K562 (cell line): ENCODE measurements around the gene C3AR1. TPM values are rescaled to one million over a fixed set of nuclear protein-coding genes. Genes with fewer than 3 reads are reported as not detected.

Source experiments
- ATAC-seq: fragments of 200-7000 bp; cut with Tn5 transposase; 3 replicates; pipeline ENCODE4 v1.9.1; 2020; ENCODE audit warnings: moderate library complexity
- BruUV-seq: library from RNA; stranded (reverse); fragments of 400-500 nt; replicated peaks from 2 replicates; lab custom pipeline; 2021; lab: Mats Ljungman, UMichigan
- CTCF ChIA-PET: fragments of 300-600 bp; formaldehyde crosslinking; extraction: SDS; loops from one replicate; lab custom pipeline; 2021; ENCODE audit warnings: low intra/inter-chr PET ratio; lab: Yijun Ruan, JAX
- POLR2A ChIA-PET: fragments of 300-600, 350-650 bp; sonication (Branson Sonifier 250); formaldehyde crosslinking; extraction: SDS; loops from one replicate; lab custom pipeline; 2021; ENCODE audit warnings: antibody characterized with exemption, inconsistent platforms; lab: Yijun Ruan, JAX
- DNase-seq, 4 experiments: peaks; one replicate each; pipeline versions ENCODE4 v3.0.0 to v3.0.0-alpha.2; 2011 to 2018; ENCODE audit warnings: low spot score in 3 of 4, mixed read lengths in 3 of 4; ENCODE audit errors: extremely low read depth in 1 of 4
- FAIRE-seq: peaks from 2 replicates; lab custom pipeline; 2011; peaks lifted over from hg19 to GRCh38; lab: Jason Lieb, UNC
- H2AFZ ChIP-seq: 2 replicates; pipeline ENCODE4 v1.6.0; 2011; ENCODE audit warnings: low read depth, low read length, control low read depth, inconsistent platforms
- H3K27ac ChIP-seq: fragments of 200-600 bp; 3 replicates; pipeline ENCODE4 v1.8.0; 2011; ENCODE audit warnings: low read depth, mild to moderate bottlenecking, control low read depth, inconsistent platforms, low read length, moderate library complexity, mixed read lengths; ENCODE audit errors: extremely low read depth
- H3K27me3 ChIP-seq, 2 experiments: fragments of 300-600 bp in 1 of 2; 2 replicates in 1 of 2; 3 replicates in 1 of 2; pipeline versions ENCODE4 v1.6.0 to v1.8.0; 2011; ENCODE audit warnings: inconsistent platforms in 2 of 2, low read length in 2 of 2, mild to moderate bottlenecking in 1 of 2, mixed read lengths in 1 of 2, moderate library complexity in 1 of 2; ENCODE audit not compliant: control insufficient read depth in 2 of 2, insufficient read depth in 2 of 2
- H3K36me3 ChIP-seq: fragments of 300-600 bp; 3 replicates; pipeline ENCODE4 v1.8.0; 2011; ENCODE audit warnings: mild to moderate bottlenecking, low read length, inconsistent platforms; ENCODE audit not compliant: control insufficient read depth, insufficient read depth
- H3K4me1 ChIP-seq, 2 experiments: fragments of 200-600 bp in 1 of 2; replicated peaks in 1 of 2; 2 replicates in 1 of 2; 3 replicates in 1 of 2; pipeline versions ENCODE4 v1.5.1 to v1.8.0; 2011; ENCODE audit warnings: inconsistent platforms in 2 of 2, low read length in 2 of 2, mild to moderate bottlenecking in 1 of 2, mixed read lengths in 1 of 2, moderate library complexity in 1 of 2; ENCODE audit not compliant: control insufficient read depth in 2 of 2, insufficient read depth in 2 of 2
- H3K4me2 ChIP-seq: 2 replicates; pipeline ENCODE4 v1.6.1; 2011; ENCODE audit warnings: low read length, control low read depth, inconsistent platforms, mixed read lengths; ENCODE audit not compliant: insufficient read depth
- H3K4me3 ChIP-seq: fragments of 200-600 bp; sonication (generic), shearing (Covaris generic); 2 replicates; pipeline ENCODE4 v1.5.1; 2016; ENCODE audit warnings: control low read depth, inconsistent platforms
- H3K79me2 ChIP-seq: fragments of 200-600 bp; 3 replicates; pipeline ENCODE4 v1.8.0; 2011; ENCODE audit warnings: low read length, inconsistent platforms; ENCODE audit not compliant: control insufficient read depth, insufficient read depth
- H3K9ac ChIP-seq, 2 experiments: 2 replicates each; pipeline versions ENCODE4 v1.6.0 to v1.6.1; 2011; ENCODE audit warnings: low read depth in 2 of 2, low read length in 2 of 2, control low read depth in 1 of 2, inconsistent platforms in 1 of 2, mild to moderate bottlenecking in 1 of 2, mixed read lengths in 1 of 2; ENCODE audit not compliant: insufficient read depth in 1 of 2
- H3K9me1 ChIP-seq: one replicate; pipeline ENCODE4 v1.6.0; 2011; ENCODE audit warnings: inconsistent platforms, mild to moderate bottlenecking, low read length, moderate library complexity; ENCODE audit not compliant: control insufficient read depth, insufficient read depth
- H3K9me3 ChIP-seq: replicated peaks from 2 replicates; pipeline ENCODE4 v1.5.1; 2011; ENCODE audit warnings: low read depth, low read length, inconsistent platforms; ENCODE audit not compliant: control insufficient read depth, insufficient read depth
- H4K20me1 ChIP-seq: replicated peaks from 2 replicates; pipeline ENCODE4 v1.6.1; 2011; ENCODE audit warnings: low read length, inconsistent platforms, mixed read lengths; ENCODE audit not compliant: control insufficient read depth, insufficient read depth
- PURB ChIP-seq: sonication (generic); formaldehyde crosslinking; IDR thresholded peaks from 2 replicates; pipeline ENCODE4 v1.9.0; 2021; ENCODE audit warnings: low read depth, mild to moderate bottlenecking, missing genetic modification reagents
- TAF1 ChIP-seq: IDR thresholded peaks from 2 replicates; pipeline ENCODE4 v1.6.1; 2011; ENCODE audit warnings: mild to moderate bottlenecking, low read length, moderate library complexity; ENCODE audit not compliant: insufficient read depth, control insufficient read depth, severe bottlenecking; ENCODE audit errors: extremely low read depth
- ZNF143 ChIP-seq: sonication (generic); formaldehyde crosslinking; IDR thresholded peaks from 2 replicates; pipeline ENCODE4 v1.9.0; 2022; ENCODE audit warnings: mild to moderate bottlenecking, missing genetic modification reagents
- ZNF384 ChIP-seq: IDR thresholded peaks from 2 replicates; pipeline ENCODE4 v1.6.1; 2012; ENCODE audit warnings: low read depth, low read length, improper control_type of control experiment
- WGBS: fragments of 100-300 bp; shearing (Covaris generic); methylation state at CpG from one replicate; pipeline ENCODE4 v1.1.6; 2016; ENCODE audit warnings: low coverage, mixed read lengths; ENCODE audit not compliant: insufficient coverage; ENCODE audit errors: missing lambda C conversion rate; 5-methylcytosine and 5-hydroxymethylcytosine counted together
- in situ Hi-C: fragments of 300-500 bp; cut with MboI; formaldehyde crosslinking; loops from 4 replicates; pipeline ENCODE4 v1.15.0; 2018; ENCODE audit warnings: inconsistent platforms, mixed read lengths
- intact Hi-C: fragments of 100-400 bp; cut with micrococcal nuclease; formaldehyde crosslinking; loops from 2 replicates; pipeline ENCODE4 v1.14.2; 2022
- polyA plus RNA-seq, 8 experiments: library from polyadenylated mRNA; depleted of rRNA in 4 of 8; stranded (reverse) in 5 of 8; unstranded in 3 of 8; fragments of >200 nt; fragmentation: Nextera tagmentation in 2 of 8; fragmentation: Illumina TruSeq in 1 of 8; extraction: Ambion mirVana in 2 of 8; extraction: Trizol in 1 of 8; gene quantifications; 2 replicates each; pipeline versions ENCODE4 v1.2.1 to v1.2.3, GENCODE V29; 2011 to 2014; ENCODE audit warnings: inconsistent platforms in 1 of 8, missing spikeins in 1 of 8
- total RNA-seq, 7 experiments: library from RNA; depleted of rRNA in 6 of 7; stranded (reverse); fragments of >200 nt in 6 of 7; fragmentation: Illumina TruSeq in 2 of 7; extraction: Trizol in 2 of 7; gene quantifications; 2 replicates each; pipeline versions ENCODE4 v1.2.1 to v1.2.3, GENCODE V29; 2011 to 2021; ENCODE audit warnings: low replicate concordance in 1 of 7
- TF ChIP-seq, protein P1 (sequence below): fragments of 450-650 bp; IDR thresholded peaks from 2 replicates; pipeline ENCODE4 v1.6.1; 2017; ENCODE audit warnings: antibody characterized with exemption
- TF ChIP-seq, protein P2 (sequence below): fragments of 250-450 bp; sonication (Bioruptor Pico); IDR thresholded peaks from 2 replicates; pipeline ENCODE4 v1.5.0; 2021; ENCODE audit warnings: mild to moderate bottlenecking, borderline replicate concordance
- TF ChIP-seq, protein P3 (sequence below), 2 experiments: fragments of 150-350 bp in 1 of 2; IDR thresholded peaks; 2 replicates each; pipeline ENCODE4 v1.6.1; 2012 to 2016; ENCODE audit warnings: low read depth in 2 of 2, low read length in 2 of 2, mild to moderate bottlenecking in 1 of 2, moderate library complexity in 1 of 2

C3AR1 gene
- total and polyA plus RNA-seq, 9 of the 15 experiments (the other 6 are each of a cell fraction or from before 2014, with no cell fraction given): 2.2 to 12.9 (median 5.3) TPM

DNA sequence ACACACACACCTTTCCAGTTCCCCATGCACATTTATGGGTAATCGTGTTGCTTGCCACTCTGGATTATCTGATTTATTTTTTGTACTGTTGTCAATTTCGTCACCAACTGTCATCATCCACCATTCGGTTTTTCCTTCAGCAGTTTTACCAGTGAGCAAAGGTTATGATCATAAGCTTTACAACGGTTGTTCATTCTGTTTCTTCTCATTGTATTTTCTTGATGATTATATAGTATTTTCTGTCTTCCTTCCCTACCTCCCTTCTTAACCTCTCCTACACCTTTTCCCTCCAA, 16.6 kb upstream of the C3AR1 start (continued):
- TF ChIP-seq, protein P1, sequence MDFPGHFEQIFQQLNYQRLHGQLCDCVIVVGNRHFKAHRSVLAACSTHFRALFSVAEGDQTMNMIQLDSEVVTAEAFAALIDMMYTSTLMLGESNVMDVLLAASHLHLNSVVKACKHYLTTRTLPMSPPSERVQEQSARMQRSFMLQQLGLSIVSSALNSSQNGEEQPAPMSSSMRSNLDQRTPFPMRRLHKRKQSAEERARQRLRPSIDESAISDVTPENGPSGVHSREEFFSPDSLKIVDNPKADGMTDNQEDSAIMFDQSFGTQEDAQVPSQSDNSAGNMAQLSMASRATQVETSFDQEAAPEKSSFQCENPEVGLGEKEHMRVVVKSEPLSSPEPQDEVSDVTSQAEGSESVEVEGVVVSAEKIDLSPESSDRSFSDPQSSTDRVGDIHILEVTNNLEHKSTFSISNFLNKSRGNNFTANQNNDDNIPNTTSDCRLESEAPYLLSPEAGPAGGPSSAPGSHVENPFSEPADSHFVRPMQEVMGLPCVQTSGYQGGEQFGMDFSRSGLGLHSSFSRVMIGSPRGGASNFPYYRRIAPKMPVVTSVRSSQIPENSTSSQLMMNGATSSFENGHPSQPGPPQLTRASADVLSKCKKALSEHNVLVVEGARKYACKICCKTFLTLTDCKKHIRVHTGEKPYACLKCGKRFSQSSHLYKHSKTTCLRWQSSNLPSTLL: peak; percentile 31; the same call in 1 of the 2 replicates

DNA sequence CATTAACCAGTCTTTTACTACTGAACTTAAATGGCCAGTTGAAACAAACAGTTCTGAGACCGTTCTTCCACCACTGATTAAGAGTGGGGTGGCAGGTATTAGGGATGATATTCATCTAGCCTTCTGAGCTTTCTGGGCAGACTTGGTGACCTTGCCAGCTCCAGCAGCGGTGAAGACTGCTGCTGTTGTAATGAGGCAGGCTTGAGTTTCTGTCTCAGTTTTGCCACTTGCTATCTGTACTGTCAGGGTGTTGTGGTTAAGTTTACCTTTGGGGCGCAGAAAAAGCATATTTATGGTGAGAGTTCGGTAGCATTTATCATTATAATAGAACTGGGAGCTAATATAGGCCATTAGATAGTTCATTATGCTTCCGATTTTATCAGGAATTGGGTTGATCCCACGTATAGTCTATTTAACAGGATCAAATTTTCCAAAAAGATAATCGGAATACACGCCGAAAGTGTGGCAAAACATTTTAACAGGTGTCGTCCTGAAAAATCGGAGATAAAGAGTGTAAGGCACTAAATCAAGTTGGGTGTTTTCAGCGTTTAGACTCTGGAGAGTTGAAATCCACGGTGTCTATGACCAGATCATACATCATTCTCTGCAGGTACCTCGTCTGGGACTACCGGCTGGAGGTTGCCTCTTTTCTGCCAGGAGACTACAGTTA, 15.2 kb upstream of the C3AR1 start:
- Histone ChIP-seq H3K79me2 (peaks cover 55% of the 10 kb centered on the region), H3K4me3 (peak overlapping the region; percentile 58), H3K27me3 (no peaks in the 10 kb centered on the region), H3K36me3 (peaks cover 11% of the 10 kb centered on the region; the same call in 2 of the 3 replicates), H3K27ac (peak overlapping the region; percentile 90), H2AFZ (peak overlapping the region; percentile 76), H3K4me2 (peak overlapping the region; percentile 88), H3K9ac (peak overlapping the region; percentile 89 to 96; a peak in 3 of 4 replicates), H3K4me1 (peaks cover 14 to 17% of the 10 kb centered on the region in 2 experiments; a peak in 4 of 5 replicates), H4K20me1 (0 out of 2 replicates have a peak, but pooled peaks cover 3% of the 10 kb centered on the region), H3K9me1 (no peaks in the 10 kb centered on the region), H3K9me3 (no peaks in the 10 kb centered on the region)
- under 1% methylated on average over 14 of the region's 15 CpGs for WGBS
- POLR2A ChIA-PET: interaction anchor here (0.6 kb wide), 1 partner anchor 43 kb away, joined by 3 read pairs; no protein-coding TSS in a partner anchor
- in situ Hi-C loops: loop anchor here (5.0 kb wide), 1 partner anchor 34 kb away; no protein-coding TSS in a partner anchor
- CTCF ChIA-PET: no interaction called here
- FAIRE-seq (peak; percentile 46), DNase-seq (peak in 2 of 4 experiments; percentile 26 to 44), ATAC-seq (peak; percentile 64)
- BruUV-seq: TSS peak; percentile 98
- intact Hi-C loops: loop anchor here (5.0 to 10.0 kb wide), 2 partner anchors 49 to 147 kb away; partner anchors contain the start of genes FOXJ2 and SLC2A3
- no peak for TF ChIP-seq PURB
- TF ChIP-seq ZNF384: no peak
- TF ChIP-seq ZNF143: no peak
- TF ChIP-seq, protein P2, sequence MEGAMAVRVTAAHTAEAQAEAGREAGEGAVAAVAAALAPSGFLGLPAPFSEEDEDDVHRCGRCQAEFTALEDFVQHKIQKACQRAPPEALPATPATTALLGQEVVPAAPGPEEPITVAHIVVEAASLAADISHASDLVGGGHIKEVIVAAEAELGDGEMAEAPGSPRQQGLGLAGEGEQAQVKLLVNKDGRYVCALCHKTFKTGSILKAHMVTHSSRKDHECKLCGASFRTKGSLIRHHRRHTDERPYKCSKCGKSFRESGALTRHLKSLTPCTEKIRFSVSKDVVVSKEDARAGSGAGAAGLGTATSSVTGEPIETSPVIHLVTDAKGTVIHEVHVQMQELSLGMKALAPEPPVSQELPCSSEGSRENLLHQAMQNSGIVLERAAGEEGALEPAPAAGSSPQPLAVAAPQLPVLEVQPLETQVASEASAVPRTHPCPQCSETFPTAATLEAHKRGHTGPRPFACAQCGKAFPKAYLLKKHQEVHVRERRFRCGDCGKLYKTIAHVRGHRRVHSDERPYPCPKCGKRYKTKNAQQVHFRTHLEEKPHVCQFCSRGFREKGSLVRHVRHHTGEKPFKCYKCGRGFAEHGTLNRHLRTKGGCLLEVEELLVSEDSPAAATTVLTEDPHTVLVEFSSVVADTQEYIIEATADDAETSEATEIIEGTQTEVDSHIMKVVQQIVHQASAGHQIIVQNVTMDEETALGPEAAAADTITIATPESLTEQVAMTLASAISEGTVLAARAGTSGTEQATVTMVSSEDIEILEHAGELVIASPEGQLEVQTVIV (CRISPR knock-in tag): no peak
- TF ChIP-seq, protein P3, sequence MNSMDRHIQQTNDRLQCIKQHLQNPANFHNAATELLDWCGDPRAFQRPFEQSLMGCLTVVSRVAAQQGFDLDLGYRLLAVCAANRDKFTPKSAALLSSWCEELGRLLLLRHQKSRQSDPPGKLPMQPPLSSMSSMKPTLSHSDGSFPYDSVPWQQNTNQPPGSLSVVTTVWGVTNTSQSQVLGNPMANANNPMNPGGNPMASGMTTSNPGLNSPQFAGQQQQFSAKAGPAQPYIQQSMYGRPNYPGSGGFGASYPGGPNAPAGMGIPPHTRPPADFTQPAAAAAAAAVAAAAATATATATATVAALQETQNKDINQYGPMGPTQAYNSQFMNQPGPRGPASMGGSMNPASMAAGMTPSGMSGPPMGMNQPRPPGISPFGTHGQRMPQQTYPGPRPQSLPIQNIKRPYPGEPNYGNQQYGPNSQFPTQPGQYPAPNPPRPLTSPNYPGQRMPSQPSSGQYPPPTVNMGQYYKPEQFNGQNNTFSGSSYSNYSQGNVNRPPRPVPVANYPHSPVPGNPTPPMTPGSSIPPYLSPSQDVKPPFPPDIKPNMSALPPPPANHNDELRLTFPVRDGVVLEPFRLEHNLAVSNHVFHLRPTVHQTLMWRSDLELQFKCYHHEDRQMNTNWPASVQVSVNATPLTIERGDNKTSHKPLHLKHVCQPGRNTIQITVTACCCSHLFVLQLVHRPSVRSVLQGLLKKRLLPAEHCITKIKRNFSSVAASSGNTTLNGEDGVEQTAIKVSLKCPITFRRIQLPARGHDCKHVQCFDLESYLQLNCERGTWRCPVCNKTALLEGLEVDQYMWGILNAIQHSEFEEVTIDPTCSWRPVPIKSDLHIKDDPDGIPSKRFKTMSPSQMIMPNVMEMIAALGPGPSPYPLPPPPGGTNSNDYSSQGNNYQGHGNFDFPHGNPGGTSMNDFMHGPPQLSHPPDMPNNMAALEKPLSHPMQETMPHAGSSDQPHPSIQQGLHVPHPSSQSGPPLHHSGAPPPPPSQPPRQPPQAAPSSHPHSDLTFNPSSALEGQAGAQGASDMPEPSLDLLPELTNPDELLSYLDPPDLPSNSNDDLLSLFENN (IDR thresholded peaks at IDR 0.05; ENCODE audit: low read depth in 2 of 2, low read length in 2 of 2): no peak
- TF ChIP-seq TAF1: no peak
